Measurements from ENCODE around the gene LYZL1. TPM values are rescaled to one million over a fixed set of nuclear protein-coding genes. Genes with fewer than 3 reads are reported as not detected.

LYZL1 gene
- total and polyA plus RNA-seq, 2 of the 8 experiments (the other 6 are each of a cell fraction or from before 2014, with no cell fraction given): not detected

DNA sequence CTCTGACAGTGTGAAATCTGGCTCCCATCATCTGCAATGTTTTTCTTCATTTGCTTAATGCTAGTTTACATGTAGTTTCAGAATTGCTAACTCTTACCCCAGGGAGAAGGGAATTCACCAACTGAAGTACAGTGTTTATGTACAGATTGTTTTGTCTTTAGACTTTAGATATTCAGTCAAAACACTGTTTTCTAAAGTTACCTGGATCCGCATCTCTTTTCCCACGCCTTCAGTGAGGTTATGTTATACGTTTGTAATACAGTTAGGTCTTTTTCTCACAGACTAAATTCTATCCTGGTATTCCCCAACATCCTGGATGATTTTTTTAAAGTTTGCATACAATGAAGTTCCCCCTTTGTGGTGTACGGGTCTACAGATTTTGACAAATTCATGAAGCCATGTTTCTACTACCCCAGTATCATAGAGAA lies 3.2 kb upstream of the LYZL1 start (continued):
- TF ChIP-seq POLR2AphosphoS5 (IDR thresholded peaks at IDR 0.05; ENCODE audit: low read depth, low read length) (no peak), EGR1 (IDR thresholded peaks at IDR 0.05; ENCODE audit: borderline replicate concordance, low read depth, low read length) (no peak), BCL11A (IDR thresholded peaks at IDR 0.05; ENCODE audit: low read depth in 2 of 2, low read length in 2 of 2) (no peak)

Measured in H1 (cell line).